Fibroblast of lung (primary cell): ENCODE measurements around the gene NRXN2.

Experiments used
- CTCF ChIP-seq, 2 donors: IDR thresholded peaks in 1 of 2; conservative IDR thresholded peaks in 1 of 2; 1 replicate in 1 of 2; 2 replicates in 1 of 2; pipeline ENCODE4 v1.5.1; 2011 to 2012; ENCODE audit warnings: low read length in 2 of 2, control low read depth in 1 of 2, inconsistent platforms in 1 of 2, low read depth in 1 of 2, mild to moderate bottlenecking in 1 of 2
- EZH2 ChIP-seq: IDR thresholded peaks from 2 replicates; pipeline ENCODE4 v1.5.1; 2012; ENCODE audit warnings: low read length, control low read depth, mild to moderate bottlenecking; ENCODE audit errors: missing control alignments

- TF ChIP-seq CTCF (conservative IDR thresholded peaks at IDR 0.05 in 1 of 2, IDR thresholded peaks at IDR 0.05 in 1 of 2; ENCODE audit: low read depth in 1 of 2, low read length in 2 of 2) (no peak), EZH2 (no peak)
Observed at GRCh38 chr11:64716473-64717267, 6.3 kb downstream of the NRXN2 start.
